Neural cell (in vitro differentiated cells): ENCODE data around the gene SOX18. TPM values are rescaled to one million over a fixed set of nuclear protein-coding genes. Genes with fewer than 3 reads are reported as not detected.

ENCODE experiments used
- H2AFZ ChIP-seq: fragments of 200-600, 300-800 bp; sonication (generic), shearing (Covaris generic); 2 replicates; pipeline ENCODE4 v1.6.0; 2014; ENCODE audit warnings: low read depth, mild to moderate bottlenecking, antibody characterized with exemption, low read length, moderate library complexity
- H3F3A ChIP-seq: fragments of 200-600 bp; shearing (Covaris generic); 2 replicates; pipeline ENCODE4 v1.6.1; 2016; ENCODE audit warnings: mild to moderate bottlenecking, moderate library complexity, mixed read lengths, antibody characterized with exemption, low read length; ENCODE audit not compliant: insufficient read depth, poor library complexity, severe bottlenecking
- H3K27ac ChIP-seq: fragments of 200-600, 300-800 bp; sonication (generic), shearing (Covaris generic); 2 replicates; pipeline ENCODE4 v1.5.1; 2014; ENCODE audit warnings: mild to moderate bottlenecking, low read length, moderate library complexity
- H3K27me3 ChIP-seq: fragments of 300-800, 200-600 bp; sonication (generic), shearing (Covaris generic); 2 replicates; pipeline ENCODE4 v1.6.0; 2014; ENCODE audit warnings: mild to moderate bottlenecking, low read depth, low read length, moderate library complexity; ENCODE audit not compliant: insufficient read depth
- H3K36me3 ChIP-seq: fragments of 300-800, 200-600 bp; sonication (generic), shearing (Covaris generic); 2 replicates; pipeline ENCODE4 v1.5.1; 2014; ENCODE audit warnings: mild to moderate bottlenecking, antibody characterized with exemption, low read length, moderate library complexity; ENCODE audit not compliant: insufficient read depth
- H3K4me2 ChIP-seq: fragments of 300-800, 200-600 bp; sonication (generic), shearing (Covaris generic); 2 replicates; pipeline ENCODE4 v1.6.0; 2014; ENCODE audit warnings: mild to moderate bottlenecking, low read length
- H3K4me3 ChIP-seq: fragments of 300-800, 200-600 bp; sonication (generic), shearing (Covaris generic); 2 replicates; pipeline ENCODE4 v1.5.1; 2014; ENCODE audit warnings: mild to moderate bottlenecking, low read length, moderate library complexity
- H3K79me2 ChIP-seq: fragments of 200-600 bp; shearing (Covaris generic); replicated peaks from 2 replicates; pipeline ENCODE4 v1.6.0; 2014; ENCODE audit warnings: mild to moderate bottlenecking, low read length, moderate library complexity; ENCODE audit not compliant: insufficient read depth
- H3K9ac ChIP-seq: fragments of 300-800, 200-600 bp; sonication (generic), shearing (Covaris generic); 2 replicates; pipeline ENCODE4 v1.6.1; 2016; ENCODE audit warnings: mild to moderate bottlenecking, low read length, mixed read lengths
- H3K9me2 ChIP-seq: fragments of 200-600 bp; shearing (Covaris generic); 2 replicates; pipeline ENCODE4 v1.6.1; 2016; ENCODE audit warnings: mild to moderate bottlenecking, low read length, mixed read lengths; ENCODE audit not compliant: insufficient read depth
- H3K9me3 ChIP-seq: fragments of 200-600, 300-800 bp; sonication (generic), shearing (Covaris generic); 2 replicates; pipeline ENCODE4 v1.6.1; 2016; ENCODE audit warnings: mild to moderate bottlenecking, mixed run types, low read length, moderate library complexity, mixed read lengths
- H4K20me1 ChIP-seq: fragments of 200-600 bp; shearing (Covaris generic); 2 replicates; pipeline ENCODE4 v1.6.1; 2016; ENCODE audit warnings: mild to moderate bottlenecking, mixed run types; ENCODE audit not compliant: insufficient read depth
- EP300 ChIP-seq: fragments of 450-650 bp; conservative IDR thresholded peaks from 2 replicates; pipeline ENCODE4 v1.6.1; 2014; ENCODE audit warnings: antibody characterized with exemption, mild to moderate bottlenecking, moderate library complexity; ENCODE audit not compliant: poor library complexity, severe bottlenecking
- EZH2 ChIP-seq: fragments of 200-600, 300-800 bp; shearing (Covaris generic), sonication (generic); IDR thresholded peaks from 2 replicates; pipeline ENCODE4 v1.6.1; 2014; ENCODE audit warnings: antibody characterized with exemption, low read length, borderline replicate concordance, mild to moderate bottlenecking; ENCODE audit not compliant: insufficient read depth, poor library complexity, severe bottlenecking
- MXI1 ChIP-seq: fragments of 450-650 bp; conservative IDR thresholded peaks from 2 replicates; pipeline ENCODE4 v1.6.1; 2014; ENCODE audit warnings: antibody characterized with exemption, mild to moderate bottlenecking; ENCODE audit not compliant: poor library complexity, severe bottlenecking
- POLR2AphosphoS5 ChIP-seq: IDR thresholded peaks from 2 replicates; pipeline ENCODE4 v1.6.1; 2012
- RAD21 ChIP-seq: fragments of 450-650 bp; conservative IDR thresholded peaks from 2 replicates; pipeline ENCODE4 v1.6.1; 2014; ENCODE audit warnings: antibody characterized with exemption, mild to moderate bottlenecking, moderate library complexity
- SMC3 ChIP-seq: fragments of 450-650 bp; conservative IDR thresholded peaks from 2 replicates; pipeline ENCODE4 v1.6.1; 2014; ENCODE audit warnings: antibody characterized with exemption, mild to moderate bottlenecking, moderate library complexity; ENCODE audit not compliant: poor library complexity
- TAF1 ChIP-seq: IDR thresholded peaks from 2 replicates; pipeline ENCODE4 v1.6.1; 2012; ENCODE audit warnings: low read depth
- polyA plus RNA-seq: library from polyadenylated mRNA; depleted of rRNA; stranded (reverse); fragments of >200 nt; gene quantifications from 2 replicates; pipeline ENCODE4 v1.2.3, GENCODE V29; 2014
- TF ChIP-seq, protein P1 (sequence below): fragments of 450-650 bp; IDR thresholded peaks from 2 replicates; pipeline ENCODE4 v1.5.1; 2014; ENCODE audit warnings: antibody characterized with exemption, mild to moderate bottlenecking, moderate library complexity; ENCODE audit not compliant: poor library complexity, severe bottlenecking
- TF ChIP-seq, protein P2 (sequence below): IDR thresholded peaks from 2 replicates; pipeline ENCODE4 v1.6.1; 2012; ENCODE audit warnings: borderline replicate concordance

The SOX18 gene
- polyA plus RNA-seq, 1 donor from 2014 or later, result 0.12 TPM

- Histone ChIP-seq H3K4me2 (no peak overlapping the region), H3F3A (no peaks in the 10 kb centered on the region), H3K9me2 (no peaks in the 10 kb centered on the region), H2AFZ (no peak overlapping the region), H3K79me2 (no peaks in the 10 kb centered on the region), H3K4me3 (no peak overlapping the region), H3K9ac (no peak overlapping the region), H4K20me1 (no peaks in the 10 kb centered on the region), H3K27me3 (no peaks in the 10 kb centered on the region), H3K27ac (no peak overlapping the region), H3K36me3 (peaks cover 8% of the 10 kb centered on the region), H3K9me3 (no peaks in the 10 kb centered on the region)
- no peak for TF ChIP-seq EZH2
Measured at GRCh38 chr20:64022671-64023360, 26.6 kb downstream of the SOX18 start.

DNA sequence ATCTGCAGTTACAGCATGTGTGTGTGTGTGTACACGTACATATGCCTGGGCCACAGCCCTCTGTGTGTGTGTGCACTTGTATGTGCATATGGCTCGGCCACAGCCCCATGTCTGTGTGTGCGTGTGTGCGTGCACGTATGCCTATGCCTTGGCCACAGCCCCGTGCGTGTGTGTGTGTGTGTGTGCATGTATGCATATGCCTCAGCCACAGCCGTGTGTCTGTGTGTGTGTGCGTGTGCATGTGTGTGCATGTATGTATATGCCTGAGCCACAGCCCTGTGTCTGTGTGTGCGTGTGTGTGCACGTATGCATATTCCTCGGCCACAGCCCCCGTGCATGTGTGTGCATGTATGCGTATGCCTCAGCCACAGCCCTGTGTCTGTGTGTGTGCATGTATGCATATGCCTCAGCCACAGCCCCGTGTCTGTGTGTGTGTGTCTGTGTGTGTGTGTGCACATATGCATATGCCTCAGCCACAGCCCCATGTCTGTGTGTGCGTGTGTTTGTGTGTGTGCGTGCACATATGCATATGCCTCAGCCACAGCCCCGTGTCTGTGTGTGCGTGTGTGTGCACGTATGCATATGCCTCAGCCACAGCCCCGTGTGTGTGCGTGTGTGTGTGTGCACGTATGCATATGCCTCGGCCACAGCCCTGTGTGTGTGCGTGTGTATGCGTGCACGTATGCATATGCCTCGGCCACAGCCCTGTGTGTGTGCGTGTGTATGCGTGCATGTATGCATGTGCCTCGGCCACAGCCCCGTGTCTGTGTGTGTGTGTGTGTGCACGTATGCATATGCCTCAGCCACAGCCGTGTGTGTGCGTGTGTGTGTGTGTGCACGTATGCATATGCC is 28.1 kb downstream of the SOX18 start:
- Histone ChIP-seq H3K9me3 (no peaks in the 10 kb centered on the region), H3K27ac (no peak overlapping the region), H3K9ac (no peak overlapping the region), H2AFZ (no peak overlapping the region), H3K36me3 (no peaks in the 10 kb centered on the region), H3K27me3 (no peaks in the 10 kb centered on the region), H3K9me2 (no peaks in the 10 kb centered on the region), H3F3A (no peaks in the 10 kb centered on the region), H3K4me3 (no peak overlapping the region), H3K4me2 (no peak overlapping the region), H4K20me1 (no peaks in the 10 kb centered on the region), H3K79me2 (no peaks in the 10 kb centered on the region)
- TF ChIP-seq EP300 (no peak), POLR2AphosphoS5 (no peak), TAF1 (no peak), SMC3 (no peak), EZH2 (no peak), RAD21 (no peak), MXI1 (no peak)
- TF ChIP-seq, protein P1, sequence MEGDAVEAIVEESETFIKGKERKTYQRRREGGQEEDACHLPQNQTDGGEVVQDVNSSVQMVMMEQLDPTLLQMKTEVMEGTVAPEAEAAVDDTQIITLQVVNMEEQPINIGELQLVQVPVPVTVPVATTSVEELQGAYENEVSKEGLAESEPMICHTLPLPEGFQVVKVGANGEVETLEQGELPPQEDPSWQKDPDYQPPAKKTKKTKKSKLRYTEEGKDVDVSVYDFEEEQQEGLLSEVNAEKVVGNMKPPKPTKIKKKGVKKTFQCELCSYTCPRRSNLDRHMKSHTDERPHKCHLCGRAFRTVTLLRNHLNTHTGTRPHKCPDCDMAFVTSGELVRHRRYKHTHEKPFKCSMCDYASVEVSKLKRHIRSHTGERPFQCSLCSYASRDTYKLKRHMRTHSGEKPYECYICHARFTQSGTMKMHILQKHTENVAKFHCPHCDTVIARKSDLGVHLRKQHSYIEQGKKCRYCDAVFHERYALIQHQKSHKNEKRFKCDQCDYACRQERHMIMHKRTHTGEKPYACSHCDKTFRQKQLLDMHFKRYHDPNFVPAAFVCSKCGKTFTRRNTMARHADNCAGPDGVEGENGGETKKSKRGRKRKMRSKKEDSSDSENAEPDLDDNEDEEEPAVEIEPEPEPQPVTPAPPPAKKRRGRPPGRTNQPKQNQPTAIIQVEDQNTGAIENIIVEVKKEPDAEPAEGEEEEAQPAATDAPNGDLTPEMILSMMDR, result no peak
- TF ChIP-seq, protein P2, sequence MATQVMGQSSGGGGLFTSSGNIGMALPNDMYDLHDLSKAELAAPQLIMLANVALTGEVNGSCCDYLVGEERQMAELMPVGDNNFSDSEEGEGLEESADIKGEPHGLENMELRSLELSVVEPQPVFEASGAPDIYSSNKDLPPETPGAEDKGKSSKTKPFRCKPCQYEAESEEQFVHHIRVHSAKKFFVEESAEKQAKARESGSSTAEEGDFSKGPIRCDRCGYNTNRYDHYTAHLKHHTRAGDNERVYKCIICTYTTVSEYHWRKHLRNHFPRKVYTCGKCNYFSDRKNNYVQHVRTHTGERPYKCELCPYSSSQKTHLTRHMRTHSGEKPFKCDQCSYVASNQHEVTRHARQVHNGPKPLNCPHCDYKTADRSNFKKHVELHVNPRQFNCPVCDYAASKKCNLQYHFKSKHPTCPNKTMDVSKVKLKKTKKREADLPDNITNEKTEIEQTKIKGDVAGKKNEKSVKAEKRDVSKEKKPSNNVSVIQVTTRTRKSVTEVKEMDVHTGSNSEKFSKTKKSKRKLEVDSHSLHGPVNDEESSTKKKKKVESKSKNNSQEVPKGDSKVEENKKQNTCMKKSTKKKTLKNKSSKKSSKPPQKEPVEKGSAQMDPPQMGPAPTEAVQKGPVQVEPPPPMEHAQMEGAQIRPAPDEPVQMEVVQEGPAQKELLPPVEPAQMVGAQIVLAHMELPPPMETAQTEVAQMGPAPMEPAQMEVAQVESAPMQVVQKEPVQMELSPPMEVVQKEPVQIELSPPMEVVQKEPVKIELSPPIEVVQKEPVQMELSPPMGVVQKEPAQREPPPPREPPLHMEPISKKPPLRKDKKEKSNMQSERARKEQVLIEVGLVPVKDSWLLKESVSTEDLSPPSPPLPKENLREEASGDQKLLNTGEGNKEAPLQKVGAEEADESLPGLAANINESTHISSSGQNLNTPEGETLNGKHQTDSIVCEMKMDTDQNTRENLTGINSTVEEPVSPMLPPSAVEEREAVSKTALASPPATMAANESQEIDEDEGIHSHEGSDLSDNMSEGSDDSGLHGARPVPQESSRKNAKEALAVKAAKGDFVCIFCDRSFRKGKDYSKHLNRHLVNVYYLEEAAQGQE, result no peak
